ENCODE data around the gene KRT13. TPM values are rescaled to one million over a fixed set of nuclear protein-coding genes. Genes with fewer than 3 reads are reported as not detected.

The KRT13 gene
- total RNA-seq: 1 to 10 TPM; 1.5 to 6.4 (median 3.0) TPM

DNA sequence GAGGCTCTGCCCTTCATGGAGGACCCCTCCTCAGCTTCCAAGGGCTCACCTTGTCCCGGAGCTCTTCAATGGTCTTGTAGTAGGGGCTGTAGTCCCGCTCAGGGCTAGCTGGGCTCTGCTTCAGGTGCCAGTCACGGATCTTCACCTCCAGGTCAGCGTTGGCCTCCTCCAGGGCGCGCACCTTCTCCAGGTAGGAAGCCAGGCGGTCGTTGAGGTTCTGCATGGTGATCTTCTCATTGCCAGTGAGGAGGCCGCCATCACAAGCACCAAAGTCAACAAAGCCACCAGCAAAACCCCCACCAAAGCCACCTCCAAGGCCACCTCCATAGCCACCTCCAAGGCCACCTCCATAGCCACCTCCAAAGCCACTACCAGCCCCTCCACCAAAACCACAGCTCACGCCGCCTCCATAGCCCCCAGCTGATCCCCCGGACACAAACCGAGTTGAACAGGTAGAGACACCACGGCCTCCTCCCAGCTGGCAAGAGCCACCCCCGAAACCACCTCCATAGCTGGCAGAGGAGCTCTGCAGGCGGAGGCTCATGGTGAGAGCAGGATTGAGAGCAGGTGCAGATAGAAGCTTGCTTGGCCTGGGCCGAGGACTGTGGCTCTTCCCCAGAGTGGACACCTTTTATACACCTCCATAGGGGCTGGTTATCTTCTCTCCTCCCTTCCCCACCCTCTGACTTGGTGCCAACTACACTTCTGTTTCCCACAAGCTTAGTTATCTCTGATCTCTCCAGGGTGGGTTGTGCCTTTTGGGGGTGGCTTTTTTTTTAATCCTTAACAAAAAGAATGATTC lies at the start of gene KRT13:
TSS of gene KRT13 (minus strand) at position 606 of the 802 bp plus-strand sequence. CDS start at position 544, 62 bp downstream.
- no peaks in the 10 kb centered on the region for H3K9me3 ChIP-seq
- H3K27me3 ChIP-seq: no peaks in the 10 kb centered on the region
- H3K27ac ChIP-seq: peak within 1 kb of the TSS; percentile 56 to 68
- no peak within 1 kb of the TSS for H3K4me3 ChIP-seq
- peaks cover 0 to 16% of the 10 kb centered on the region in 2 donors for H3K4me1 ChIP-seq
- intact Hi-C loops (cut with DNase I; ENCODE audit: low total_unique reads): no loop called here
- no peak for TF ChIP-seq POLR2A (IDR thresholded peaks at IDR 0.05)
- TF ChIP-seq, protein P1, sequence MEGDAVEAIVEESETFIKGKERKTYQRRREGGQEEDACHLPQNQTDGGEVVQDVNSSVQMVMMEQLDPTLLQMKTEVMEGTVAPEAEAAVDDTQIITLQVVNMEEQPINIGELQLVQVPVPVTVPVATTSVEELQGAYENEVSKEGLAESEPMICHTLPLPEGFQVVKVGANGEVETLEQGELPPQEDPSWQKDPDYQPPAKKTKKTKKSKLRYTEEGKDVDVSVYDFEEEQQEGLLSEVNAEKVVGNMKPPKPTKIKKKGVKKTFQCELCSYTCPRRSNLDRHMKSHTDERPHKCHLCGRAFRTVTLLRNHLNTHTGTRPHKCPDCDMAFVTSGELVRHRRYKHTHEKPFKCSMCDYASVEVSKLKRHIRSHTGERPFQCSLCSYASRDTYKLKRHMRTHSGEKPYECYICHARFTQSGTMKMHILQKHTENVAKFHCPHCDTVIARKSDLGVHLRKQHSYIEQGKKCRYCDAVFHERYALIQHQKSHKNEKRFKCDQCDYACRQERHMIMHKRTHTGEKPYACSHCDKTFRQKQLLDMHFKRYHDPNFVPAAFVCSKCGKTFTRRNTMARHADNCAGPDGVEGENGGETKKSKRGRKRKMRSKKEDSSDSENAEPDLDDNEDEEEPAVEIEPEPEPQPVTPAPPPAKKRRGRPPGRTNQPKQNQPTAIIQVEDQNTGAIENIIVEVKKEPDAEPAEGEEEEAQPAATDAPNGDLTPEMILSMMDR (IDR thresholded peaks at IDR 0.05): no peak
- DNase-seq: no peak
- H3K36me3 ChIP-seq: no peaks in the 10 kb centered on the region

DNA sequence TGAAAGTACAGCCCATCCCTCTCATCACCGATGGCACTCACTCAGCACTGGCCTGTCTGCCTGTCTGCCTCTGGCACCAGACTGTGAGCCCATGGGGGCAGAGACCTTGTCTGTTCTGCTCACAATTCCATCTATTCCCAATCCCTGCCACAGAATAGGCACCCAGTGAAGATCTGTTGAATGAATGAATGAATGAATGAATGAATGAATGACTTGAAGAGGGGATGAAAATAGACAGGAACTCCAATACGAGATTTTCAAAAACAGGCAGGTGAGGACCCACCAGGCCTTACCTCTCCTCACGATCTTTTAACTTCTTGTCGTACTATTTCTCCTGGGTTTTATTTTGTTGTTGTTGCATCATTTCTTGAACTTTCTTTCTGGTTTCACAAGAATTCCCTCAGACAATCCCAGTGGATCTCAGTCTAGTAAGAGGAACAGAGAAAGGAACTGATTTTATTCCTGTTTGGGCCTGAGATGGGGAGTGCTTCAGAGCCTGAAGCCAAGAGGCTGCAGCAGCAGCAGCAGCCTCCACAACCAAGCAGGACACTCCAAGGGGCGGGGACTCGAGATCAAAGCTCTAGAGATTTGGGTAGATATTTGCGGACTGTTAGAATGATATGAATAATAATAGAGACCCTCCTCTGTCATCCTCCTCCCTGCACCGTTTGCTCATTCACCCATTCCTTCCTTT lies 48.7 kb upstream of the KRT13 start:
- DNase-seq: no peak
- intact Hi-C loops (cut with DNase I; ENCODE audit: low total_unique reads): loop anchor here (5.0 kb wide), 1 partner anchor 93 kb away; no protein-coding TSS in a partner anchor

DNA sequence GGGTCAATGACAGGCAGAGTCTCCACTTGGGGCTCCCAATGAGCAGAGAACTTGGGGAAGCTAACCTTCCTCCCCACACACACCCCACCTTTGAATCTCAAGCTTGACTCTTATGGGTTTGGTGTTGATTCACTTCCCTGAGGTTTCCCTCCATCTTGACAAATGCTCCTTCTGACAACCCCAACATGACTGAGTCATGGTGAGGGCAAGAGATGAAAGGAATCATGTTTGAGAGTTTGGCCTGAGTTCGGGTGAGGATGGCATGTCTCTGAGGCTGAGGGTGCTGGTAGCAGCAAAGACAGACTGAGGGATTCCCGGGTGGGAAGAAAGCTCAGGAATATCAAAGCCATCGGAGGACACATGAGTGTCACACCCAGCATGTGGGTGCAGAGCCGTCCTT lies 47.8 kb upstream of the KRT13 start:
- H3K36me3 ChIP-seq: no peaks in the 10 kb centered on the region
- TF ChIP-seq, protein P1 (IDR thresholded peaks at IDR 0.05): no peak
- no peak for TF ChIP-seq POLR2A (IDR thresholded peaks at IDR 0.05)
- DNase-seq: no peak
- no peak overlapping the region for H3K27ac ChIP-seq
- H3K9me3 ChIP-seq: no peaks in the 10 kb centered on the region
- intact Hi-C loops (cut with DNase I; ENCODE audit: low total_unique reads): loop anchor here (5.0 kb wide), 1 partner anchor 94 kb away; no protein-coding TSS in a partner anchor
- H3K4me3 ChIP-seq: no peak overlapping the region
- no peaks in the 10 kb centered on the region for H3K27me3 ChIP-seq
- peaks cover 0 to 8% of the 10 kb centered on the region in 2 donors for H3K4me1 ChIP-seq

More for the DNA sequence above, 48.7 kb upstream of the KRT13 start:
- H3K27me3 ChIP-seq: no peaks in the 10 kb centered on the region
- no peaks in the 10 kb centered on the region for H3K36me3 ChIP-seq
- no peaks in the 10 kb centered on the region for H3K4me1 ChIP-seq
- no peak overlapping the region for H3K4me3 ChIP-seq
- no peak for TF ChIP-seq POLR2A (IDR thresholded peaks at IDR 0.05)
- TF ChIP-seq, protein P1 (IDR thresholded peaks at IDR 0.05): no peak
- no peak overlapping the region for H3K27ac ChIP-seq
- no peaks in the 10 kb centered on the region for H3K9me3 ChIP-seq

DNA sequence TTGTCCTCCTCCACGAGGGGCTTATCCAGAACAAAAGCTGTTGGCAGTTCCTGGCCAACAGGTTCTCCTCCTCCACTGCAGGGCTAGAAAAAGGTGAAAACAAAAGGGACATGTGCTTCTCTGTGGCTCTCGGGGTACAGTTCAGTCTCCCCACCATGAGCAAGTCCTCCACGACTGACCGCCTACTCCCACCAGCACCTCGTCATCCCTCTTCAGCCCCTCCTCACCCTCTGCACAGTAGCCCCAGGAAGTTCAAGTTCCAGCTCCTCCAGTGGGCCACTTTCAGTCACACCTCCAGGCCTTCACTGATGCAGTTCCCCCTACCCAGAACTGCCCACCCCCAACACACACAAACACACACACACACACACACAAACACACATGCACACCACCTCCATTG lies 47.0 kb upstream of the KRT13 start:
- Histone ChIP-seq H3K27ac (no peak overlapping the region), H3K4me1 (peaks cover 0 to 9% of the 10 kb centered on the region in 2 donors), H3K27me3 (no peaks in the 10 kb centered on the region), H3K9me3 (no peaks in the 10 kb centered on the region), H3K4me3 (no peak overlapping the region), H3K36me3 (no peaks in the 10 kb centered on the region)
- TF ChIP-seq, protein P1 (IDR thresholded peaks at IDR 0.05): no peak
- TF ChIP-seq POLR2A (IDR thresholded peaks at IDR 0.05): no peak
- intact Hi-C loops (cut with DNase I; ENCODE audit: low total_unique reads): loop anchor here (5.0 kb wide), 1 partner anchor 95 kb away; no protein-coding TSS in a partner anchor
- DNase-seq: no peak

DNA sequence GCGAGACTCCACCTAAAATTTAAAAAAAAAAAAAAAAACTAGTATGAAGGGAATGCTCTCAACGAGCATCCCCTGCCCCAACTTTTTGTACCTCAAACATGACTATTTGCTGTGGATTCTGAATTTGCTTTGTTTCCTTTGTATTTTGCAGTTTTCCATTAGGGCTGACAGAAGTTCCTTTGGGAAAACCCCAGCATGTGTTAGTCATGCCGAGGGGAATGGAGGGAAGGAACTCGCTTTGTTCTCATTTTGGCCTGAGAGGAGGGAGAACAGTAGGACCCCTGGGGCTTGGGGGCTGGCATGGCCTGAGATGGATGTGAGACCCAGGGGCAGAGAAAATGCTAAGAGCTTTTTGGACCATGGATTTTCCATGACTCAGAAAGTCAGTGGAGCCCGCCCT lies 46.0 kb upstream of the KRT13 start:
- intact Hi-C loops (cut with DNase I; ENCODE audit: low total_unique reads): loop anchor here (5.0 kb wide), 1 partner anchor 96 kb away; no protein-coding TSS in a partner anchor
- Histone ChIP-seq H3K27me3 (no peaks in the 10 kb centered on the region), H3K4me1 (peaks cover 0 to 9% of the 10 kb centered on the region in 2 donors), H3K27ac (no peak overlapping the region), H3K4me3 (no peak overlapping the region), H3K9me3 (no peaks in the 10 kb centered on the region), H3K36me3 (no peaks in the 10 kb centered on the region)
- TF ChIP-seq POLR2A (IDR thresholded peaks at IDR 0.05): no peak
- TF ChIP-seq, protein P1 (IDR thresholded peaks at IDR 0.05): no peak
- no peak for DNase-seq

Data from uterus (tissue), 4 donors.